Left lung (tissue), 10 donors: ENCODE measurements around the gene IL26. TPM values are rescaled to one million over a fixed set of nuclear protein-coding genes. Genes with fewer than 3 reads are reported as not detected.
"Not testable (repeated sequence)": the region's sequence is repeated elsewhere in the genome, so short reads cannot be mapped to it uniquely, and the experiment has no call there.

ENCODE experiments used
- ATAC-seq: fragments of 200-7000 bp; cut with Tn5 transposase; one replicate; pipeline ENCODE4 v1.9.1; 2020; ENCODE audit warnings: moderate library complexity
- DNase-seq, 4 donors: peaks; one replicate each; pipeline ENCODE4 v3.0.0-alpha.2; 2013 to 2020
- H3K27ac ChIP-seq, 2 donors: fragments of 200-600 bp; sonication (generic) in 1 of 2; one replicate each; pipeline versions ENCODE4 v1.5.0 to v1.8.0; 2020 to 2021
- H3K27me3 ChIP-seq, 2 donors: fragments of 200-600 bp; sonication (generic) in 1 of 2; one replicate each; pipeline versions ENCODE4 v1.5.0 to v1.8.0; 2020 to 2021
- H3K36me3 ChIP-seq, 2 donors: fragments of 200-600 bp; sonication (generic) in 1 of 2; one replicate each; pipeline versions ENCODE4 v1.5.0 to v1.8.0; 2020 to 2021
- H3K4me1 ChIP-seq, 2 donors: fragments of 200-600 bp; one replicate each; pipeline ENCODE4 v1.8.0; 2021
- H3K4me3 ChIP-seq, 2 donors: fragments of 200-600 bp; sonication (generic) in 1 of 2; one replicate each; pipeline versions ENCODE4 v1.5.0 to v1.8.0; 2020 to 2021; ENCODE audit warnings: mild to moderate bottlenecking in 1 of 2
- H3K9me3 ChIP-seq, 2 donors: fragments of 200-600 bp; sonication (generic) in 1 of 2; one replicate each; pipeline versions ENCODE4 v1.5.0 to v1.8.0; 2020 to 2021
- CTCF ChIP-seq, 2 donors: fragments of 200-600 bp; sonication (generic) in 1 of 2; IDR thresholded peaks; one replicate each; pipeline versions ENCODE4 v1.5.0 to v1.8.0; 2021; ENCODE audit warnings: antibody characterized with exemption in 2 of 2
- intact Hi-C, 2 donors: fragments of 100-400 bp; cut with DNase I; formaldehyde crosslinking; loops; one replicate each; pipeline versions ENCODE4 v1.11.2 to v1.14.2; 2022
- polyA plus RNA-seq, 6 donors: library from polyadenylated mRNA; unstranded; fragments of 120-200 nt; gene quantifications; one replicate each; pipeline ENCODE4 v1.2.1, GENCODE V29; 2013; ENCODE audit not compliant: insufficient read length in 6 of 6
- total RNA-seq, 2 donors: library from RNA; stranded (reverse); fragmentation: NEBNext Ultra II Directional; extraction: Animal tissue kit (Norgen Biotek cat#: 25700); gene quantifications; one replicate each; pipeline ENCODE4 v1.2.1, GENCODE V29; 2021
- donor health status: DM: no; HTN: yes; CAD: no.
- donor health status: DM: no; HTN: no; CAD: no.

IL26 gene
- total and polyA plus RNA-seq, 8 donors: not detected

- Histone ChIP-seq H3K4me3 (no peak overlapping the region), H3K9me3 (no peaks in the 10 kb centered on the region), H3K36me3 (no peaks in the 10 kb centered on the region), H3K4me1 (no peaks in the 10 kb centered on the region), H3K27me3 (no peaks in the 10 kb centered on the region), H3K27ac (no peak overlapping the region)
- intact Hi-C loops: no loop called here
- ATAC-seq (no peak), DNase-seq (no peak)
- no peak for TF ChIP-seq CTCF (IDR thresholded peaks at IDR 0.05)
Measured at GRCh38 chr12:68178184-68178583, 47.4 kb downstream of the IL26 start.

GRCh38 chr12:68177562-68177961 is 48.0 kb downstream of the IL26 start:
- no peak for DNase-seq
- ATAC-seq: no peak
- Histone ChIP-seq H3K27me3 (no peaks in the 10 kb centered on the region), H3K36me3 (no peaks in the 10 kb centered on the region), H3K27ac (no peak overlapping the region), H3K4me3 (no peak overlapping the region), H3K4me1 (no peaks in the 10 kb centered on the region), H3K9me3 (no peaks in the 10 kb centered on the region)
- intact Hi-C loops: no loop called here
- no peak for TF ChIP-seq CTCF (IDR thresholded peaks at IDR 0.05)

GRCh38 chr12:68176257-68176656 is 49.4 kb downstream of the IL26 start:
- no peak for TF ChIP-seq CTCF (IDR thresholded peaks at IDR 0.05)
- H3K9me3 ChIP-seq: no peaks in the 10 kb centered on the region
- no peak overlapping the region for H3K4me3 ChIP-seq
- H3K36me3 ChIP-seq: no peaks in the 10 kb centered on the region
- no peaks in the 10 kb centered on the region for H3K4me1 ChIP-seq
- intact Hi-C loops: no loop called here
- no peak for DNase-seq
- H3K27ac ChIP-seq: no peak overlapping the region
- ATAC-seq: no peak
- no peaks in the 10 kb centered on the region for H3K27me3 ChIP-seq

GRCh38 chr12:68175557-68176061 is 50.0 kb downstream of the IL26 start:
- no peak for ATAC-seq
- no peaks in the 10 kb centered on the region for H3K9me3 ChIP-seq
- TF ChIP-seq CTCF (IDR thresholded peaks at IDR 0.05): no peak
- intact Hi-C loops: no loop called here
- H3K27ac ChIP-seq: no peak overlapping the region
- no peak overlapping the region for H3K4me3 ChIP-seq
- no peak for DNase-seq
- no peaks in the 10 kb centered on the region for H3K4me1 ChIP-seq
- H3K27me3 ChIP-seq: no peaks in the 10 kb centered on the region
- H3K36me3 ChIP-seq: no peaks in the 10 kb centered on the region

GRCh38 chr12:68174761-68175160 is 50.8 kb downstream of the IL26 start:
- H3K36me3 ChIP-seq, H3K27ac ChIP-seq, intact Hi-C loops, ATAC-seq, H3K9me3 ChIP-seq, H3K4me1 ChIP-seq, DNase-seq, H3K27me3 ChIP-seq, H3K4me3 ChIP-seq: not testable (repeated sequence)

- ATAC-seq (no peak), DNase-seq (no peak)
- Histone ChIP-seq H3K36me3 (no peaks in the 10 kb centered on the region), H3K4me1 (no peaks in the 10 kb centered on the region), H3K9me3 (no peaks in the 10 kb centered on the region), H3K27me3 (no peaks in the 10 kb centered on the region), H3K4me3 (no peak overlapping the region), H3K27ac (no peak overlapping the region)
- no peak for TF ChIP-seq CTCF (IDR thresholded peaks at IDR 0.05)
- intact Hi-C loops: no loop called here
Measured at GRCh38 chr12:68173792-68174191, 51.8 kb downstream of the IL26 start.
